SJSA1 (cell line): Measurements from ENCODE around the gene MYO15B. TPM values are rescaled to one million over a fixed set of nuclear protein-coding genes. Genes with fewer than 3 reads are reported as not detected.

Source experiments
- DNase-seq, 2 experiments: peaks; one replicate each; pipeline ENCODE4 v3.0.0-alpha.2; 2015 to 2020; ENCODE audit warnings: low spot score in 2 of 2, low read depth in 1 of 2
- H3K27ac ChIP-seq: fragments of 250-450 bp; sonication (Bioruptor Pico); 2 replicates; pipeline ENCODE4 v1.5.1; 2020; ENCODE audit warnings: mild to moderate bottlenecking, moderate library complexity
- H3K27me3 ChIP-seq: fragments of 250-450 bp; sonication (Bioruptor Pico); replicated peaks from 2 replicates; pipeline ENCODE4 v1.5.1; 2020; ENCODE audit warnings: mild to moderate bottlenecking, moderate library complexity
- H3K36me3 ChIP-seq: fragments of 250-450 bp; sonication (Bioruptor Pico); 2 replicates; pipeline ENCODE4 v1.5.1; 2020; ENCODE audit warnings: mild to moderate bottlenecking
- H3K4me1 ChIP-seq: fragments of 250-450 bp; sonication (Bioruptor Pico); replicated peaks from 2 replicates; pipeline ENCODE4 v1.6.1; 2021; ENCODE audit warnings: mild to moderate bottlenecking
- H3K4me3 ChIP-seq: fragments of 250-450 bp; sonication (Bioruptor Pico); 2 replicates; pipeline ENCODE4 v1.5.1; 2020; ENCODE audit warnings: mild to moderate bottlenecking
- H3K9me3 ChIP-seq: fragments of 250-450 bp; sonication (Bioruptor Pico); replicated peaks from 2 replicates; pipeline ENCODE4 v1.5.1; 2020; ENCODE audit warnings: mild to moderate bottlenecking
- total RNA-seq: library from RNA; depleted of rRNA; stranded (reverse); fragments of >200 nt; shearing (Covaris generic); gene quantifications from 2 replicates; pipeline ENCODE4 v1.2.3, GENCODE V29; 2014

Gene MYO15B
- total RNA-seq, 1 experiment from 2014 or later = 0.03 TPM

GRCh38 chr17:75612906-75613626, 25.5 kb downstream of the MYO15B start:
- Histone ChIP-seq H3K27me3 (no peaks in the 10 kb centered on the region), H3K36me3 (no peaks in the 10 kb centered on the region), H3K27ac (no peak overlapping the region), H3K4me1 (no peaks in the 10 kb centered on the region), H3K9me3 (no peaks in the 10 kb centered on the region), H3K4me3 (no peak overlapping the region)
- no peak for DNase-seq

- no peak overlapping the region for H3K4me3 ChIP-seq
- no peaks in the 10 kb centered on the region for H3K9me3 ChIP-seq
- no peak for DNase-seq
- H3K4me1 ChIP-seq = no peaks in the 10 kb centered on the region
- no peak overlapping the region for H3K27ac ChIP-seq
- H3K36me3 ChIP-seq = no peaks in the 10 kb centered on the region
- H3K27me3 ChIP-seq = no peaks in the 10 kb centered on the region
Observed at GRCh38 chr17:75614006-75614405, 26.4 kb downstream of the MYO15B start.

DNA sequence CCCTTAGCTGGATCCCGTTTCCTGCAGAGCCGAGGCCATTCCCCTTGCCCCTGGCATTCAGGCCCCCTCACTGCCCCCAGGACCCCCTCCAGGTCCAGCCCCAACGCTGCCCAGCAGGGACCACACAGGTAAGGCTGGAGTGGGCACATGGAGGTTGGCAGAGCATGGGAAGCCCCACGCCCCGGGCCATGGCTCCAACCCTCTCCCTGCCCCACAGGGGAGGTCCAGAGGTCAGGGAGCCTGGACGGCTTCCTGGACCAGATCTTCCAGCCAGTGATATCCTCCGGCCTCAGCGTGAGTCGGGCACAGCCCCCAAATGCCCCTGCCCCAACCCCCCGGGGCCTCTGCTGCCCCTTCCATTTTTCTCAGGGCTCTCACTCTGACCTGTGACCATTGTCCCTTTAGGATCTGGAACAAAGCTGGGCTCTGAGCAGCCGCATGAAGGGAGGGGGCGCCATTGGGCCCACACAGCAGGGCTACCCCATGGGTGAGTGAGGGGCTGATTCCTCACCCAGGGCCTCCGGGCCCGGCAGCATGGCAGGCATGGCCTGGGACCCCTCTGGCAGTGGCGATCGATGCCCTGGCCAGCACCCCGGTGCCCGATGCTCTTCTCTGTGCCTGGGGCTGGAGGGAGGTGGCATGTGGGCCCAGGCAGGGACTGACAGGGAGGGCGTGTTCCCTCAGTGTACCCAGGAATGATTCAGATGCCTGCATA, 27.1 kb downstream of the MYO15B start:
- no peaks in the 10 kb centered on the region for H3K36me3 ChIP-seq
- no peaks in the 10 kb centered on the region for H3K4me1 ChIP-seq
- H3K4me3 ChIP-seq = no peak overlapping the region
- no peak for DNase-seq
- H3K9me3 ChIP-seq = no peaks in the 10 kb centered on the region
- 0 out of 2 replicates have a peak, but pooled peaks cover 2% of the 10 kb centered on the region for H3K27me3 ChIP-seq
- H3K27ac ChIP-seq = no peak overlapping the region

GRCh38 chr17:75615301-75615700, 27.7 kb downstream of the MYO15B start:
- Histone ChIP-seq H3K4me1 (no peaks in the 10 kb centered on the region), H3K4me3 (no peak overlapping the region), H3K9me3 (no peaks in the 10 kb centered on the region), H3K36me3 (no peaks in the 10 kb centered on the region), H3K27ac (no peak overlapping the region), H3K27me3 (0 out of 2 replicates have a peak, but pooled peaks cover 4% of the 10 kb centered on the region)
- DNase-seq = no peak

DNA sequence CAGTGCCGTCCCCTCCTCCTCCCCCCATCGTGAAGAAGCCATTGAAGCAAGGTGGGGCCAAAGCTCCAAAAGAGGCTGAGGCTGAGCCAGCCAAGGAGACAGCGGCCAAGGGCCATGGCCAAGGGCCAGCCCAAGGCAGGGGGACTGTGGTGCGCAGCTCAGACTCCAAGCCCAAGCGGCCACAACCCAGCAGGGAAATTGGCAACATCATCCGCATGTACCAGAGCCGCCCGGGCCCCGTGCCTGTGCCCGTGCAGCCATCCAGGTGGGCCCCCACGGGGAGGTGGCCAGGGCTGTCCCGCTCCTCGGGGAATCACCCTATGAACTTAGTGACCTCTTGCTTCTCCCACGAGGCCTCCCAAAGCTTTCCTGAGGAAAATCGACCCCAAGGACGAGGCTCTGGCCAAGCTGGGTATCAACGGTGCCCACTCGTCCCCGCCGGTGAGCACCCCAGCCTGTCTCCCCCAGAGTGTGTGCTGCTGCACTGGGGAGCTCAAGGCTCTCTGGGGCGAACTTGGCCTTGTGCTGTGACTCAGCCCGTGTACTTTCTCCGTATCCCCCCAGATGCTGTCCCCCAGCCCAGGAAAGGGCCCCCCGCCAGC, 29.0 kb downstream of the MYO15B start:
- Histone ChIP-seq H3K4me3 (no peak overlapping the region), H3K4me1 (no peaks in the 10 kb centered on the region), H3K9me3 (no peaks in the 10 kb centered on the region), H3K36me3 (no peaks in the 10 kb centered on the region), H3K27me3 (0 out of 2 replicates have a peak, but pooled peaks cover 4% of the 10 kb centered on the region), H3K27ac (no peak overlapping the region)
- no peak for DNase-seq

DNA sequence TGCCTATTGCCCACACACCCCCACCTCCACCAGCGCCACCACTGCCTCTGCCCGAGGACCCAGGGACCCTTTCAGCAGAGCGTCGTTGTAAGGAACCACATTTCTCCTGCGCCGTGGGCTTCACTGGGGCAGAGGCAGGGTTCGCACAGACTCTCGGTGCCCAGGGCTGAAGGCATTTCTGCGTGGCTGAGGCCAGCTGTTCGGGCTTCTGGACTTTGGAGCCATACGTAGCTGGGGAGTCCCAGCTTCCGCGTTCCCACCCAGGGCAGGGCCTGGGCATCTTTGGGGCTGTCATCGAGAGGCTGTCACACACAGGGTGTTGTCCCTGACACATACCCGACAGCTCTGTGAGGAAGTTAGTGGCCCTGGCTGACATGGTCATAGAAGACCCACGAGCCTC, 29.6 kb downstream of the MYO15B start:
- H3K36me3 ChIP-seq = no peaks in the 10 kb centered on the region
- no peak overlapping the region for H3K4me3 ChIP-seq
- H3K9me3 ChIP-seq = no peaks in the 10 kb centered on the region
- no peak for DNase-seq
- H3K27ac ChIP-seq = no peak overlapping the region
- 0 out of 2 replicates have a peak, but pooled peaks cover 4% of the 10 kb centered on the region for H3K27me3 ChIP-seq
- H3K4me1 ChIP-seq = no peaks in the 10 kb centered on the region

DNA sequence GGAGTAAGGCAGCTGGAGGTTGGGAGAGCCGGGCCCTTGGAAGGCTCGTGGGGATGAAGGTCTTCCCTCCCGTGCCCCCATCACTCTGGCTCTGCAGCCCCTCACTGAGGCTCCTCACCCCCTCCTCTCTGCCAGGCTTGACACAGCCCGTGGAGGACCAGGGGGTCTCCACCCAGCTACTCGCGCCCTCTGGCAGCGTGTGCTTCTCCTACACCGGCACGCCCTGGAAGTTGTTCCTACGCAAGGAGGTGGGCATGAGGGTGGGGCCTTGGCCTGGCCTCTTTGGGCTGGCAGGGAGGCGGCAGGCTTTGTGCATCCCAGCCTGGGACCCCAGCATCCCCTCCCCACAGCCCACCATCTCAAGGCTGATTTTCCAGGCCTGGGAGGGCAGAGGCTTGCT, 30.1 kb downstream of the MYO15B start:
- no peak for DNase-seq
- Histone ChIP-seq H3K27me3 (0 out of 2 replicates have a peak, but pooled peaks cover 4% of the 10 kb centered on the region), H3K4me3 (no peak overlapping the region), H3K4me1 (no peaks in the 10 kb centered on the region), H3K9me3 (no peaks in the 10 kb centered on the region), H3K27ac (no peak overlapping the region), H3K36me3 (no peaks in the 10 kb centered on the region)

DNA sequence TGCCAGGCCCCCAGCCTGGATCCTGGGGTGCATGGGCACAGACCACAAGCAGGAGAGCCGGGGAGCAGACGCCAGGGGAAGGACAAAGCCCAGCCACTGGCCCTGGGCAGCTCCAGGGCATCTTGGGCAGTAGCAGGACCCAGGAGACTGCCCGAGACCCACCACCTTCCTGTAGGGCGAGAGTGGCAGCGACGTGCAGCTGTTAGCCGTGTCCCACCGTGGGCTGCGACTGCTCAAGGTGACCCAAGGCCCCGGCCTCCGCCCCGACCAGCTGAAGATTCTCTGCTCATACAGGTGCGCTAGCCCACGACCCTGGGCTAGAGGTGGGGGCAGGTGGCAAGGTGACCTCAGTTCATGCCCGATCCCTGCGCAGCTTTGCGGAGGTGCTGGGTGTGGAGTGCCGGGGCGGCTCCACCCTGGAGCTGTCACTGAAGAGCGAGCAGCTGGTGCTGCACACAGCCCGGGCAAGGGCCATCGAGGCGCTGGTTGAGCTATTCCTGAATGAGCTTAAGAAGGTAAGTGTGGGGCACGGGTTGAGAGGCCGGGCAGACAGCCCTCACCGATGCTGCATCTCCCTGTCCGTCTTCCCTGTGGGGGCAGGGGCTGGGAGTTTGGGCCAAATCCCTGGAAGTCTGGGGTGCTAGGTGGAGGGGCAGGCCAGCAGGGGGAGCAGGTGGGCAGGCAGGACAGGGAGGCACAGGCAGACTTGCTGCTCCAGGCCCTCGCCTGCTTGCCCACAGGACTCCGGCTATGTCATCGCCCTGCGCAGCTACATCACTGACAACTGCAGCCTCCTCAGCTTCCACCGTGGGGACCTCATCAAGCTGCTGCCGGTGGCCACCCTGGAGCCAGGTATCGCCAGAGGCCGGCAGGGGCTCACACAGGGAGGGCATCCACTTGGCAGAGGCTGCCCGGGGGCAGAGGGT, 32.2 kb downstream of the MYO15B start:
- Histone ChIP-seq H3K9me3 (no peaks in the 10 kb centered on the region), H3K36me3 (no peaks in the 10 kb centered on the region), H3K4me1 (no peaks in the 10 kb centered on the region), H3K27me3 (0 out of 2 replicates have a peak, but pooled peaks cover 4% of the 10 kb centered on the region), H3K4me3 (no peak overlapping the region), H3K27ac (no peak overlapping the region)
- DNase-seq = peak; percentile 41 to 81

- no peak overlapping the region for H3K4me3 ChIP-seq
- no peaks in the 10 kb centered on the region for H3K4me1 ChIP-seq
- no peak overlapping the region for H3K27ac ChIP-seq
- no peaks in the 10 kb centered on the region; the same call in 1 of the 2 replicates for H3K36me3 ChIP-seq
- DNase-seq = no peak
- H3K27me3 ChIP-seq = 0 out of 2 replicates have a peak, but pooled peaks cover 4% of the 10 kb centered on the region
- H3K9me3 ChIP-seq = no peaks in the 10 kb centered on the region
Observed at GRCh38 chr17:75621489-75621888, 33.9 kb downstream of the MYO15B start.

DNA sequence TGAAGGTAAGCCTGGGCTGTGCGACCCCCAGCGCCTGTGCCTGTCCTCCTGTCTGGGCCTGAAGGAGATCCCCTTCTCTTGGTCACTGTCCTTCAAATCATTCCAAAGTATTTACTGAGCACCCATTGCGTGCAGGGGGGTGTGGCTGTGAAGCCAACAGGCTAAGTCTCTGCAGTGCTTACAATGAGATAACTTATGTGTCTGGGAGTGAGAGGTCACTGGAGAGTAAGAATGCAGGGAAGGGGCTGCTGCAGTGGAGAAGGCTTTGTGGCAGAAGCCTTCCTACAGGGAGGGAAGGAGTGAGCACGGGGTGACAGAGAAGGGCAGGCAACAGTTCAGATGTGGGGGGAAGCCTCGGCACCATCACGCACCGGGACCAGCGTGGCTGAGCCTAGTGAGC, 34.5 kb downstream of the MYO15B start:
- Histone ChIP-seq H3K36me3 (peaks cover 2% of the 10 kb centered on the region; the same call in 1 of the 2 replicates), H3K4me3 (no peak overlapping the region), H3K4me1 (no peaks in the 10 kb centered on the region), H3K9me3 (no peaks in the 10 kb centered on the region), H3K27me3 (0 out of 2 replicates have a peak, but pooled peaks cover 4% of the 10 kb centered on the region), H3K27ac (no peak overlapping the region)
- DNase-seq = no peak

- no peak for DNase-seq
- Histone ChIP-seq H3K27ac (no peak overlapping the region), H3K9me3 (no peaks in the 10 kb centered on the region), H3K4me3 (no peak overlapping the region), H3K27me3 (0 out of 2 replicates have a peak, but pooled peaks cover 4% of the 10 kb centered on the region), H3K36me3 (peaks cover 4% of the 10 kb centered on the region; the same call in 1 of the 2 replicates), H3K4me1 (no peaks in the 10 kb centered on the region)
Observed at GRCh38 chr17:75622771-75623273, 35.2 kb downstream of the MYO15B start.

DNA sequence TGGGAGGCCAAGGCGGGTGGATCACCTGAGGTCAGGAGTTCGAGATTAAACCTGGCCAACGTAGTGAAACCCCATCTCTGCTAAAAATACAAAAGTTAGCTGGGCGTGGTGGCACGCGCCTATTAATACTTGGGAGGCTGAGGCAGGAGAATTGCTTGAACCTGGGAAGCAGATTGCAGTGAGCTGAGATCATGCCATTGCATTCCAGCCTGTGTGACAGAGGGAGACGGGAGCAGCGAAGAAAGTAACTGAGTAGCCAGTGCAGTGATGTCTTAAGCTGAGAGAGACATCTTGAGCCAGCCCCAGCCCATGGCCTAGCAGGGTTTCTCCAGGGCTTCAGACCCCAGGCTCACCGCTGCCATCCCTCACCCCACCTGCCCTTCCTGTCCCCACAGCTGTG, 35.8 kb downstream of the MYO15B start:
- H3K9me3 ChIP-seq = no peaks in the 10 kb centered on the region
- H3K4me3 ChIP-seq = no peak overlapping the region
- DNase-seq = no peak
- 0 out of 2 replicates have a peak, but pooled peaks cover 4% of the 10 kb centered on the region for H3K27me3 ChIP-seq
- no peak overlapping the region for H3K27ac ChIP-seq
- no peaks in the 10 kb centered on the region for H3K4me1 ChIP-seq
- peaks cover 4% of the 10 kb centered on the region; the same call in 1 of the 2 replicates for H3K36me3 ChIP-seq

GRCh38 chr17:75624021-75624420, 36.4 kb downstream of the MYO15B start:
- Histone ChIP-seq H3K4me1 (no peaks in the 10 kb centered on the region), H3K36me3 (peaks cover 7% of the 10 kb centered on the region; the same call in 1 of the 2 replicates), H3K4me3 (no peak overlapping the region), H3K9me3 (no peaks in the 10 kb centered on the region), H3K27ac (no peak overlapping the region), H3K27me3 (0 out of 2 replicates have a peak, but pooled peaks cover 4% of the 10 kb centered on the region)
- DNase-seq = no peak
